Esophagus muscularis mucosa (tissue), 3 donors: Measurements from ENCODE around the gene ADGRA1.

Source experiments
- CTCF ChIP-seq, 3 experiments: fragments of 200-600 bp in 2 of 3; fragments of 450-650 bp in 1 of 3; sonication (generic) in 2 of 3; IDR thresholded peaks; one replicate each; pipeline ENCODE4 v1.5.1; 2017 to 2019; ENCODE audit warnings: antibody characterized with exemption in 3 of 3, mild to moderate bottlenecking in 2 of 3, moderate library complexity in 1 of 3
- POLR2A ChIP-seq: fragments of 450-650 bp; IDR thresholded peaks from one replicate; pipeline ENCODE4 v1.6.1; 2017; ENCODE audit warnings: antibody characterized with exemption, moderate library complexity, mild to moderate bottlenecking, low read depth

GRCh38 chr10:133162910-133163856, 75.5 kb downstream of the ADGRA1 start:
- TF ChIP-seq POLR2A (no peak), CTCF (IDR thresholded peaks at IDR 0.05) (no peak)
